Measurements from ENCODE around the gene IMMP2L.
A peak's percentile ranks its signal among the peaks of the same experiment; 100 is the strongest.
"Not testable (repeated sequence)": the region's sequence is repeated elsewhere in the genome, so short reads cannot be mapped to it uniquely, and the experiment has no call there.

IMMP2L gene

GRCh38 chr7:111561904-111562732 lies at the start of gene IMMP2L:
TSS of gene IMMP2L (minus strand) at chr7:111562492.
- peak; percentile 88 for DNase-seq

GRCh38 chr7:111609483-111610254 lies 47.4 kb upstream of the IMMP2L start:
- not testable (repeated sequence) for DNase-seq

DNA sequence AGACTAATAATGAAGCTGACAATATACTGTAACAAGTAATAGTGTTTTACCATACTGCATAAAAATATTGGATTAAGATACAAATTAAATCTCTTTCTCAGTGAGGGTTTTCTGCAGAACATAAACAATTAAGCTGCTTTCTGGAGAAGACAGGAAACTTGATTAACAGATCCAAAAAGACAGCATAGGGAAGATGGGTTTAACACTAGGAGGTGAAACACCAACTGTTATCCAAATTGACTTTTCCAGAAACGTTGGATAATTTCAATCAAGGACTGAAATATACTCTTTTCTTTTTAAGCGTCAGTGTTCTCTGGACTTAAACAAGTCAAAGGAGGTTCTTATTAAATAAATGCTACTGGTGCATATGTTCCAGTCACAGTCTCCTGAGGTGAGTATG lies 45.3 kb upstream of the IMMP2L start:
- DNase-seq = no peak

GRCh38 chr7:111605246-111605645 lies 43.0 kb upstream of the IMMP2L start:
- DNase-seq = no peak

- DNase-seq = no peak
These were observed 37.8 kb upstream of the IMMP2L start for GRCh38 chr7:111600091-111600490.

- no peak for DNase-seq
These were observed 33.5 kb upstream of the IMMP2L start for GRCh38 chr7:111595780-111596179.

- no peak for DNase-seq
These were observed 32.3 kb upstream of the IMMP2L start for GRCh38 chr7:111594602-111595001.

DNA sequence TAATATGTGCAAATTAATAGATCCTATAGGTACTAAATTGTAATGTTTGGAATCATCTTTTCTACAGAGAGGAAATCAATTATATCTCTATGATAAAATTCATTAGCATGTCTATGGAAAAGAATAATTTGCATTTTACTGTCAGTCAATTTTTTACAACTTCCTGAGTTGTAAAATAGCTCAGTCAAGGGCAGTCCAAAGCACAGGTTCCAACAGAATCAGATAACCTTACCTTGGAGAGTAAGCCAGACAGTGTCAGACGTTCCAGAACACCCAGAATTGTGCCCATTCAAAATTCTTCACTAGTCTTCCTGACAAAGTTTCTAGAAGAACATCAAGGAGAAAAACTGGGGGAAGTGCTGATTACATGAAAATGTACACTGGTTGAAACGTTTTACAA lies 31.1 kb upstream of the IMMP2L start:
- DNase-seq = no peak

GRCh38 chr7:111588065-111588433 lies 25.8 kb upstream of the IMMP2L start:
- DNase-seq = no peak

GRCh38 chr7:111587410-111588064 lies 25.2 kb upstream of the IMMP2L start:
- no peak for DNase-seq

DNA sequence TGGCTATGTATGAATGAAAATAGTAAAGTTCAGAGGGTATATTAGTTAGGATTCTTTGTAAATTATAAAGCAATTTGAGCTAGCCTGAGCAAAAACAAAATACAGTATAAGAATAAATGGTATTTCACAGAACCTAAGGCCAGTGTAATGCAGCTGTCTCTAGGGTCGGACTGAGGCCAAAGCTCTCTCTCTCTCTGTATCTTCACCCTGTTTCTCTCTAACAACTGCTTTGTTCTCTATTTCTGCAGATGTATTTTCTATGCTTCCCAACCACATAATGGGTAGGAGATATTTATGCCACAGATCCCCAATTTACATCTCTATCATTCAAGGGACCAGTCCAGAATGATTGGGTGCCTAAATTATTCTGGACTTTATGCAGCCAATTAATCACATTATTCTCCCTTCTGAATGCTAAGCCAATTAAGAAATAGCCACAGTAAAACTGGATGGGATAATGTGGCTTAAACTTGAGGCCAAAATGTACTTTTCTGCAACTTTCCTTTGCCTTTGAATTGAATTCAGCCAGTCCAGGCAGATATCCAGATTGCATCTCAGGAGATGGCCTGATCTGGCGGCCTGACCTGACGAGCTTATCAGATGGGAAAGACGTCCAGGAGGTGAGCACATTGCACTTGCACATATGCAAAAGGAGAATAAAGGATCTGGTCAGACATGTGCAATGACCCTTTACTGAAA lies 24.6 kb upstream of the IMMP2L start:
- no peak for DNase-seq

- not testable (repeated sequence) for DNase-seq
These were observed 19.6 kb upstream of the IMMP2L start for GRCh38 chr7:111581784-111582488.

- DNase-seq = not testable (repeated sequence)
These were observed 18.9 kb upstream of the IMMP2L start for GRCh38 chr7:111581207-111581606.

DNA sequence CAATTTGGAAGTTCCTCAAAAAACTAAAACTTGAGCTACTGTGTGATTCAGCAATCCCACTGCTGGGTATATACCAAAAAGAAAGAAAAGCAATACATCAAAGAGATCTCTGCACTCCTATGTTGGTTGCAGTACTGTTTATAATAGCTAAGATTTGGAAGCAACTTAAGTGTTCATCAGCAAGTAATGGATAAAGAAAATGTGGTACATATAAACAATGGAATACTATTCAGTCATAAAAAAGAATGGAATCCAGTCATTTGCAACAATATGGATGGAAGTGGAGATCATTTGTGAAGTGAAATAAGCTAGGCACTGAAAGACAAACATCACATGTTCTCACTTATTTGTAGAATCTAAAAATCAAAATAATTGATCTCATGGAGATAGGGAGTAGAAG lies 16.5 kb upstream of the IMMP2L start:
- no peak for DNase-seq

DNA sequence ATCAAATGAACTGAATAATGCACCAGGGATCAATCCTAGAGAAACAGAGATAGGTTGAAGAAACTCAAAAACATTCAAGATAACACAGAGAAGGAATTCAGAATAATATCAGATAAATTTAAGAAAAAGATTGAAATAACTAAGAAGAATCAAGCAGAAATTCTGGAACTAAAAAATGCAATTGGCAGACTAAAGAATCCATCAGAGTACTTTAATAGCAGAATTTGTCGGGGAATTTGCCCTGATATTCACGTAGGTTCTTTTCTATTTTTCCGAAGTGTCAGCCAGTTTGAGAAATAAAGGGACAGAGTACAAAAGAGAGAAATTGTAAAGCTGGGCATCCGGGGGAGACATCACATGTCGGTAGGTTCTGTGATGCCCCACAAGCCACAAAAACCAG lies 9.4 kb upstream of the IMMP2L start:
- DNase-seq = no peak

GRCh38 chr7:111568870-111569462 lies 6.7 kb upstream of the IMMP2L start:
- DNase-seq = no peak

- DNase-seq = no peak
These were observed 6.1 kb upstream of the IMMP2L start for GRCh38 chr7:111568419-111568818.

DNA sequence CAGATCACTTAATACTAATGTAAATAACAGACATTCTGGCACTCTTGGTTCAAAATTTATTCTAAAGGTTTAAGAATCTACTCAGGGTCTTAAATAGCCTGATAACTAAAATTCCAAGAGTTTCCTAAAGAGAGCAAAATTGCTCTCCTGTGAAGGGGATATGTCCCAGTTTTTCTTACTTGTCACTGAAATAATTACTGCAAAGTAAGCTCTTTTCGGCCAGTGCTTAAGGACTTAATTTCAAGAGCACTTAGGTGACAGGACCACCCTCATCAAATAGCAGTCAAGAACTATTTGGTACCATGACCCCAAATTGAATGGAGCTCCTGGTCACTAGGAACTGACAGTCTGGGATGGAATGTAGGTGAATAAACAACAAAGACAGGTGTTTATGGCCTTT lies 1.8 kb upstream of the IMMP2L start:
- no peak for DNase-seq

- no peak for DNase-seq
These were observed 713 bp downstream of the IMMP2L start for GRCh38 chr7:111561654-111561903.

DNA sequence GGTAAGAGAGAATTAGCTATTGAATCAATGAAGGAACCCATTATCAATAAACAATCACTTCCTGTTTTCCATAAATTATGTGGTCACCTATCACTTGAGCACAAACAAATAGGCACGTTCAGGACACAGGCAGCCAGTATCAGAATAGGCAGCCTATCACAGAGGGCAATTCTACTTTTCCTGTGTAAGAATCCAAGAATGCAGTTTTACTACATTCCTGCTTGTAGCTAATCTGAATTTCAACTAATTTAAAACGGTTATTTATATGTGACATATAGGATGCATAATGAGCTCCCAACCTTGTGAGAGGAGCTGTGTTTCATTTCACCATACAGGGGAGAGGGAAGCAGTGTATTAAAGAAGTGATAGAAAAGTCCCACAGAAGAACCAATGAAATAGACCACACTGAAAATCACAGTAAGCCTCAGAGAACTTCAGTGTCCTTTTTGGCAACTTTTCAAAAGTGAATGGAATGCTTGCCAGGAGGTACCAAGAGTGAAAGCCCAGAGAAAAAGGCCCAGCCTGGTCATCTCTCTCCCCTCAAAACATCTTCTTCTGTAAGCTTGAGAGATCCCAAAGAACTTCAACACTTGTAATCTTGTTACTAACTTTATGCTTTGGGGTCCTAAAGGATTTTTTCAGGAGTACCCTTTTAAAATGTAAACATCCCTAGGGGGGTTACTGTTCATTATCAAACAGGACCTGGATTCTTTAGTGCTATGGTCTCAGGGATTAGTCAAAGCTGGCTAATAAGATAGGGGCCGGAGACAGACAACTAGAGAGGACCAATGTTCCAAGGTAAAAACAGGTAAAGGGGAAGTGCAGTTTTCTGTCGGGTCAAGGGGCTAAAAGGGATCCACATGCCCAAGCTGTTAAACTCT lies 1.3 kb downstream of the IMMP2L start:
- DNase-seq = no peak

- no peak for DNase-seq
These were observed 3.3 kb downstream of the IMMP2L start for GRCh38 chr7:111558991-111559390.

Measured in activated CD4-positive, alpha-beta T cell treated with anti-CD3 and anti-CD28 coated beads, Interleukin-2, amount 50 U/mL, for 1 hour (primary cell).